HepG2 (cell line): ENCODE data around the gene NTN5. TPM values are rescaled to one million over a fixed set of nuclear protein-coding genes. Genes with fewer than 3 reads are reported as not detected.

Experiments used
- ELK4 ChIP-seq: sonication (generic); formaldehyde crosslinking; IDR thresholded peaks from 2 replicates; pipeline ENCODE4 v1.9.0; 2021; ENCODE audit warnings: missing genetic modification reagents, borderline replicate concordance
- EP300 ChIP-seq, 3 experiments: sonication (generic) in 1 of 3; formaldehyde crosslinking in 1 of 3; IDR thresholded peaks; 2 replicates each; pipeline versions ENCODE4 v1.5.1 to v1.6.1; 2011 to 2020; ENCODE audit warnings: low read depth in 2 of 3, low read length in 2 of 3, borderline replicate concordance in 1 of 3, improper control_type of control experiment in 1 of 3, mild to moderate bottlenecking in 1 of 3, missing genetic modification reagents in 1 of 3, moderate library complexity in 1 of 3
- JUND ChIP-seq: sonication (generic); formaldehyde crosslinking; IDR thresholded peaks from 2 replicates; pipeline ENCODE4 v1.8.0; 2022; ENCODE audit warnings: mild to moderate bottlenecking, missing genetic modification reagents
- MBD4 ChIP-seq: IDR thresholded peaks from 2 replicates; pipeline ENCODE4 v1.6.1; 2012; ENCODE audit warnings: low read length, inconsistent platforms, borderline replicate concordance
- MEF2D ChIP-seq: sonication (generic); formaldehyde crosslinking; IDR thresholded peaks from 2 replicates; pipeline ENCODE4 v1.5.1; 2020; ENCODE audit warnings: mild to moderate bottlenecking, missing genetic modification reagents
- NCOA1 ChIP-seq: sonication (generic); formaldehyde crosslinking; IDR thresholded peaks from 2 replicates; pipeline ENCODE4 v1.9.0; 2021; ENCODE audit warnings: missing genetic modification reagents
- ZNF24 ChIP-seq: fragments of 450-650 bp; IDR thresholded peaks from 2 replicates; pipeline ENCODE4 v1.6.1; 2017; ENCODE audit warnings: antibody characterized with exemption, mild to moderate bottlenecking
- ZNF598 ChIP-seq: sonication (generic); formaldehyde crosslinking; IDR thresholded peaks from 2 replicates; pipeline ENCODE4 v1.5.1; 2020; ENCODE audit warnings: mild to moderate bottlenecking, missing genetic modification reagents, borderline replicate concordance
- ZNF788 ChIP-seq: sonication (generic); formaldehyde crosslinking; IDR thresholded peaks from 2 replicates; pipeline ENCODE4 v1.5.0; 2020; ENCODE audit warnings: mild to moderate bottlenecking, missing genetic modification reagents, borderline replicate concordance
- polyA plus RNA-seq, 8 experiments: library from polyadenylated mRNA; depleted of rRNA in 3 of 8; stranded (reverse) in 7 of 8; unstranded in 1 of 8; fragments of >200 nt; fragmentation: Illumina TruSeq in 4 of 8; extraction: Trizol in 4 of 8; gene quantifications; 2 replicates each; pipeline versions ENCODE4 v1.2.1 to v1.2.3, GENCODE V29; 2011 to 2016; ENCODE audit warnings: low read depth in 4 of 8, missing spikeins in 1 of 8, mixed read lengths in 1 of 8; ENCODE audit not compliant: insufficient read depth in 1 of 8
- total RNA-seq, 5 experiments: library from RNA; depleted of rRNA; stranded (reverse); fragments of >200 nt; fragmentation: Illumina TruSeq; extraction: Trizol; gene quantifications; 2 replicates each; pipeline ENCODE4 v1.2.3, GENCODE V29; 2016; ENCODE audit warnings: low read depth in 1 of 5
- TF ChIP-seq, protein P1 (sequence below): sonication (generic); formaldehyde crosslinking; IDR thresholded peaks from 2 replicates; pipeline ENCODE4 v1.4.0; 2020; ENCODE audit warnings: missing genetic modification reagents

NTN5 gene
- total and polyA plus RNA-seq, 2 of the 13 experiments (the other 11 are each of a cell fraction or from before 2014, with no cell fraction given): 0.05 TPM; not detected in 1

- TF ChIP-seq, protein P1, sequence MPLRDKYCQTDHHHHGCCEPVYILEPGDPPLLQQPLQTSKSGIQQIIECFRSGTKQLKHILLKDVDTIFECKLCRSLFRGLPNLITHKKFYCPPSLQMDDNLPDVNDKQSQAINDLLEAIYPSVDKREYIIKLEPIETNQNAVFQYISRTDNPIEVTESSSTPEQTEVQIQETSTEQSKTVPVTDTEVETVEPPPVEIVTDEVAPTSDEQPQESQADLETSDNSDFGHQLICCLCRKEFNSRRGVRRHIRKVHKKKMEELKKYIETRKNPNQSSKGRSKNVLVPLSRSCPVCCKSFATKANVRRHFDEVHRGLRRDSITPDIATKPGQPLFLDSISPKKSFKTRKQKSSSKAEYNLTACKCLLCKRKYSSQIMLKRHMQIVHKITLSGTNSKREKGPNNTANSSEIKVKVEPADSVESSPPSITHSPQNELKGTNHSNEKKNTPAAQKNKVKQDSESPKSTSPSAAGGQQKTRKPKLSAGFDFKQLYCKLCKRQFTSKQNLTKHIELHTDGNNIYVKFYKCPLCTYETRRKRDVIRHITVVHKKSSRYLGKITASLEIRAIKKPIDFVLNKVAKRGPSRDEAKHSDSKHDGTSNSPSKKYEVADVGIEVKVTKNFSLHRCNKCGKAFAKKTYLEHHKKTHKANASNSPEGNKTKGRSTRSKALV: no peak
- 0 out of 4 replicates have a peak, but pooled peaks of 1 of the 2 experiments have one; percentile 6 for TF ChIP-seq EP300 (IDR thresholded peaks at IDR 0.05; ENCODE audit: low read depth in 2 of 2, low read length in 2 of 2)
- TF ChIP-seq EP300 (CRISPR knock-in tag; IDR thresholded peaks at IDR 0.05; ENCODE audit: borderline replicate concordance): no peak
- TF ChIP-seq MBD4: no peak
- TF ChIP-seq ZNF788 (CRISPR knock-in tag): peak; percentile 40; the same call in 1 of the 2 replicates
- no peak for TF ChIP-seq ELK4 (CRISPR knock-in tag)
- TF ChIP-seq ZNF24: no peak
- no peak; the same call in 1 of the 2 replicates for TF ChIP-seq MEF2D
- no peak for TF ChIP-seq NCOA1 (CRISPR knock-in tag)
- TF ChIP-seq ZNF598: 0 out of 2 replicates have a peak, but pooled peaks have one; percentile 19
- TF ChIP-seq JUND (CRISPR knock-in tag): no peak
Measured at GRCh38 chr19:48633148-48634035, 39.4 kb downstream of the NTN5 start (continued).
